Breast epithelium (tissue), 3 donors: ENCODE results near the gene METTL6.

ENCODE experiments used
- CTCF ChIP-seq, 3 donors: fragments of 450-650 bp; IDR thresholded peaks; one replicate each; pipeline ENCODE4 v1.5.1; 2016 to 2017; ENCODE audit warnings: antibody characterized with exemption in 3 of 3, mild to moderate bottlenecking in 3 of 3, moderate library complexity in 3 of 3
- POLR2AphosphoS5 ChIP-seq, 3 donors: sonication (generic); formaldehyde crosslinking; IDR thresholded peaks; one replicate each; pipeline ENCODE4 v1.6.1; 2017; ENCODE audit warnings: antibody characterized with exemption in 3 of 3

- TF ChIP-seq CTCF (IDR thresholded peaks at IDR 0.05) (no peak), POLR2AphosphoS5 (IDR thresholded peaks at IDR 0.05) (no peak)
Measured at GRCh38 chr3:15456321-15456720, 29.0 kb upstream of the METTL6 start.
